Measurements from ENCODE around the gene DNM3.

The DNM3 gene

DNA sequence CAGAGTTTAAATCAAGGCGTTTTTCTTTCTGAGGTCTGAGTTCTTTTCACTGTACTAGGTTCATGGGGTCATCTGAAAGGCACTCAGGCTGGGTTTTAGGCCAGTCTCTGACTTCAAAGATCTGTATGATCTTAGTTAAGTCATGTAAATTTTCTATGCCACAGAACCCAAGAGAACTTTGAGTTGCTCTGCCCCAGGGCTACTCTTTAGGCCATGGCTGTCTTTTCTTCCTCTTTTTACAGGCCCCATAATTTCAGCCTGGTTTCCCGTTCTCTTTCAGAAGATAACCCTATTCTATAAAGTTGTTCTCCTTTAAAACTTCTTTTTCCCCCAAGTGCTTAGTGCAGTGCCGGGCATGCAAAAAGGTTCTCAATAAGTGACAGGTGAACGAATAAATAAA, 33.7 kb upstream of the DNM3 start:
- no peak overlapping the region for H2AFZ ChIP-seq (ENCODE audit: low read length)

GRCh38 chr1:171809834-171810233, 31.5 kb upstream of the DNM3 start:
- no peaks in the 10 kb centered on the region for H3K79me2 ChIP-seq (ENCODE audit: insufficient read depth, low read length)
- H3K4me1 ChIP-seq (ENCODE audit: insufficient read depth, low read length, severe bottlenecking): peaks cover 23% of the 10 kb centered on the region
- H3K4me2 ChIP-seq (ENCODE audit: low read length): no peak overlapping the region
- H3K9ac ChIP-seq (ENCODE audit: low read length): no peak overlapping the region
- no peak overlapping the region for H3K4me3 ChIP-seq (ENCODE audit: low read depth, low read length, poor library complexity, severe bottlenecking)
- no peaks in the 10 kb centered on the region for H3K9me2 ChIP-seq (ENCODE audit: low read depth, low read length)
- H2AFZ ChIP-seq (ENCODE audit: low read length): no peak overlapping the region
- TF ChIP-seq, protein P1, sequence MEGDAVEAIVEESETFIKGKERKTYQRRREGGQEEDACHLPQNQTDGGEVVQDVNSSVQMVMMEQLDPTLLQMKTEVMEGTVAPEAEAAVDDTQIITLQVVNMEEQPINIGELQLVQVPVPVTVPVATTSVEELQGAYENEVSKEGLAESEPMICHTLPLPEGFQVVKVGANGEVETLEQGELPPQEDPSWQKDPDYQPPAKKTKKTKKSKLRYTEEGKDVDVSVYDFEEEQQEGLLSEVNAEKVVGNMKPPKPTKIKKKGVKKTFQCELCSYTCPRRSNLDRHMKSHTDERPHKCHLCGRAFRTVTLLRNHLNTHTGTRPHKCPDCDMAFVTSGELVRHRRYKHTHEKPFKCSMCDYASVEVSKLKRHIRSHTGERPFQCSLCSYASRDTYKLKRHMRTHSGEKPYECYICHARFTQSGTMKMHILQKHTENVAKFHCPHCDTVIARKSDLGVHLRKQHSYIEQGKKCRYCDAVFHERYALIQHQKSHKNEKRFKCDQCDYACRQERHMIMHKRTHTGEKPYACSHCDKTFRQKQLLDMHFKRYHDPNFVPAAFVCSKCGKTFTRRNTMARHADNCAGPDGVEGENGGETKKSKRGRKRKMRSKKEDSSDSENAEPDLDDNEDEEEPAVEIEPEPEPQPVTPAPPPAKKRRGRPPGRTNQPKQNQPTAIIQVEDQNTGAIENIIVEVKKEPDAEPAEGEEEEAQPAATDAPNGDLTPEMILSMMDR (IDR thresholded peaks at IDR 0.05; ENCODE audit: low read length): no peak
- no peak for TF ChIP-seq EZH2 (IDR thresholded peaks at IDR 0.05; ENCODE audit: borderline replicate concordance, low read length)
- no peaks in the 10 kb centered on the region for H3F3A ChIP-seq (ENCODE audit: insufficient read depth, low read length)
- H3K36me3 ChIP-seq (ENCODE audit: insufficient read depth, low read length): no peaks in the 10 kb centered on the region
- H3K9me3 ChIP-seq (ENCODE audit: low read length): no peaks in the 10 kb centered on the region
- no peak overlapping the region for H3K27ac ChIP-seq (ENCODE audit: low read depth, low read length, poor library complexity, severe bottlenecking)
- H3K27me3 ChIP-seq (ENCODE audit: insufficient read depth, low read length): no peaks in the 10 kb centered on the region
- no peaks in the 10 kb centered on the region for H4K20me1 ChIP-seq (ENCODE audit: insufficient read depth, low read length)

More for the DNA sequence above, 33.7 kb upstream of the DNM3 start:
- Histone ChIP-seq H3K9ac (ENCODE audit: low read length) (no peak overlapping the region), H3K27ac (ENCODE audit: low read depth, low read length, poor library complexity, severe bottlenecking) (no peak overlapping the region), H3K4me3 (ENCODE audit: low read depth, low read length, poor library complexity, severe bottlenecking) (no peak overlapping the region), H3K9me2 (ENCODE audit: low read depth, low read length) (no peaks in the 10 kb centered on the region), H3F3A (ENCODE audit: insufficient read depth, low read length) (no peaks in the 10 kb centered on the region), H3K4me1 (ENCODE audit: insufficient read depth, low read length, severe bottlenecking) (peaks cover 23% of the 10 kb centered on the region), H3K9me3 (ENCODE audit: low read length) (no peaks in the 10 kb centered on the region), H3K79me2 (ENCODE audit: insufficient read depth, low read length) (no peaks in the 10 kb centered on the region), H3K27me3 (ENCODE audit: insufficient read depth, low read length) (no peaks in the 10 kb centered on the region), H3K36me3 (ENCODE audit: insufficient read depth, low read length) (no peaks in the 10 kb centered on the region), H4K20me1 (ENCODE audit: insufficient read depth, low read length) (no peaks in the 10 kb centered on the region), H3K4me2 (ENCODE audit: low read length) (no peak overlapping the region)
- TF ChIP-seq, protein P1 (IDR thresholded peaks at IDR 0.05; ENCODE audit: low read length): no peak
- TF ChIP-seq EZH2 (IDR thresholded peaks at IDR 0.05; ENCODE audit: borderline replicate concordance, low read length): no peak

DNA sequence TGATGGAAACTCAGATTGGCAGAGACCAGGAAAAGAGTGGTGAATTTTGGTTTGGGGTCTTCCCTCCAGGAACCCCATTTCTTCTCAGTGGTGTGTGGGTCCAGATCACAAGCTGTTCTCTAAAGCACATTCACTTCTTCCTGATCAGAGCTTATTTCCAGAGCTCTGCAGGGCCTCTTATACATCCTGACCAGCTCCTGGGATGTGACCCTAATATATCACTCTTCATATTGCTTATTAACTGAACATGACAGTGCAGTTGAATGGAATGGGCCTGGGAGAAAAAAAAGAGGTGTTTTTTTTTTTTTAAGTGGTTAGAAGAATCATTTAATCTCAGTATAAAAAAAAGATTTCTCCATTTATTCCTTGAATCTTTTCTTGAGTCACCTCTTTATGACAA, 29.6 kb upstream of the DNM3 start:
- no peaks in the 10 kb centered on the region for H3K9me2 ChIP-seq (ENCODE audit: low read depth, low read length)
- no peak overlapping the region for H3K4me2 ChIP-seq (ENCODE audit: low read length)
- H2AFZ ChIP-seq (ENCODE audit: low read length): no peak overlapping the region

More for the DNA sequence above, 29.6 kb upstream of the DNM3 start:
- TF ChIP-seq, protein P1 (IDR thresholded peaks at IDR 0.05; ENCODE audit: low read length): no peak
- TF ChIP-seq EZH2 (IDR thresholded peaks at IDR 0.05; ENCODE audit: borderline replicate concordance, low read length): no peak
- no peak overlapping the region for H3K9ac ChIP-seq (ENCODE audit: low read length)
- peaks cover 13% of the 10 kb centered on the region for H3K4me1 ChIP-seq (ENCODE audit: insufficient read depth, low read length, severe bottlenecking)
- H3K27ac ChIP-seq (ENCODE audit: low read depth, low read length, poor library complexity, severe bottlenecking): no peak overlapping the region
- H3K79me2 ChIP-seq (ENCODE audit: insufficient read depth, low read length): no peaks in the 10 kb centered on the region
- no peaks in the 10 kb centered on the region for H3K27me3 ChIP-seq (ENCODE audit: insufficient read depth, low read length)
- H3K9me3 ChIP-seq (ENCODE audit: low read length): no peaks in the 10 kb centered on the region
- no peaks in the 10 kb centered on the region for H4K20me1 ChIP-seq (ENCODE audit: insufficient read depth, low read length)
- no peak overlapping the region for H3K4me3 ChIP-seq (ENCODE audit: low read depth, low read length, poor library complexity, severe bottlenecking)
- no peaks in the 10 kb centered on the region for H3F3A ChIP-seq (ENCODE audit: insufficient read depth, low read length)
- no peaks in the 10 kb centered on the region for H3K36me3 ChIP-seq (ENCODE audit: insufficient read depth, low read length)

Data from OCI-LY1 (cell line).